Colonic mucosa (tissue), 4 donors: ENCODE data around the gene N4BP2. TPM values are rescaled to one million over a fixed set of nuclear protein-coding genes. Genes with fewer than 3 reads are reported as not detected.

Experiments
- DNase-seq: peaks from one replicate; pipeline ENCODE4 v3.0.0-alpha.2; 2020
- H3K27ac ChIP-seq: fragments of 200-600 bp; one replicate; pipeline ENCODE4 v1.8.0; 2021
- H3K27me3 ChIP-seq: fragments of 200-600 bp; one replicate; pipeline ENCODE4 v1.8.0; 2021
- H3K36me3 ChIP-seq: fragments of 200-600 bp; one replicate; pipeline ENCODE4 v1.8.0; 2021
- H3K4me1 ChIP-seq: fragments of 200-600 bp; one replicate; pipeline ENCODE4 v1.8.0; 2021; ENCODE audit warnings: mild to moderate bottlenecking
- H3K4me3 ChIP-seq: fragments of 200-600 bp; one replicate; pipeline ENCODE4 v1.8.0; 2021
- H3K9ac ChIP-seq, 2 donors: one replicate each; pipeline ENCODE4 v1.7.0; 2013; ENCODE audit warnings: control low read depth in 2 of 2, low read depth in 2 of 2, low read length in 2 of 2
- H3K9me3 ChIP-seq: fragments of 200-600 bp; one replicate; pipeline ENCODE4 v1.8.0; 2021
- CTCF ChIP-seq: fragments of 200-600 bp; IDR thresholded peaks from one replicate; pipeline ENCODE4 v1.8.0; 2022; ENCODE audit warnings: antibody characterized with exemption, mild to moderate bottlenecking
- intact Hi-C: fragments of 100-400 bp; cut with DNase I; formaldehyde crosslinking; loops from one replicate; pipeline ENCODE4 v1.14.1; 2022
- total RNA-seq, 2 donors: library from RNA; stranded (reverse); fragmentation: NEBNext Ultra II Directional in 1 of 2; extraction: Animal tissue kit (Norgen Biotek cat#: 25700) in 1 of 2; gene quantifications; one replicate each; pipeline ENCODE4 v1.2.1, GENCODE V29; 2021
- donor health status: healthy.
- donor health status: DM: no; HTN: no; CAD: no.
- donor health status: DM: no; HTN: no; CAD: no.

N4BP2 gene
- total RNA-seq, 2 donors from 2014 or later: 5.1 to 7.5 TPM

GRCh38 chr4:40157436-40157835 is 100.8 kb downstream of the N4BP2 start:
- Histone ChIP-seq H3K27ac (no peak overlapping the region), H3K9me3 (no peaks in the 10 kb centered on the region), H3K36me3 (no peaks in the 10 kb centered on the region), H3K9ac (no peak overlapping the region), H3K4me3 (no peak overlapping the region), H3K27me3 (no peaks in the 10 kb centered on the region), H3K4me1 (no peaks in the 10 kb centered on the region)
- DNase-seq: no peak
- intact Hi-C loops: no loop called here
- no peak for TF ChIP-seq CTCF

GRCh38 chr4:40160258-40160657 is 103.6 kb downstream of the N4BP2 start:
- intact Hi-C loops: no loop called here
- no peaks in the 10 kb centered on the region for H3K27me3 ChIP-seq
- TF ChIP-seq CTCF: no peak

GRCh38 chr4:40164459-40164858 is 107.8 kb downstream of the N4BP2 start:
- intact Hi-C loops: no loop called here
- H3K36me3 ChIP-seq: no peaks in the 10 kb centered on the region

More at GRCh38 chr4:40160258-40160657, 103.6 kb downstream of the N4BP2 start:
- Histone ChIP-seq H3K4me1 (no peaks in the 10 kb centered on the region), H3K27ac (no peak overlapping the region), H3K4me3 (no peak overlapping the region), H3K36me3 (no peaks in the 10 kb centered on the region), H3K9me3 (no peaks in the 10 kb centered on the region), H3K9ac (no peak overlapping the region)
- DNase-seq: no peak

GRCh38 chr4:40165916-40166315 is 109.3 kb downstream of the N4BP2 start:
- Histone ChIP-seq H3K9me3 (no peaks in the 10 kb centered on the region), H3K36me3 (no peaks in the 10 kb centered on the region), H3K27ac (no peak overlapping the region), H3K9ac (no peak overlapping the region), H3K27me3 (no peaks in the 10 kb centered on the region), H3K4me1 (no peaks in the 10 kb centered on the region), H3K4me3 (no peak overlapping the region)
- intact Hi-C loops: no loop called here
- DNase-seq: no peak
- no peak for TF ChIP-seq CTCF

More at GRCh38 chr4:40164459-40164858, 107.8 kb downstream of the N4BP2 start:
- DNase-seq: no peak
- H3K9ac ChIP-seq: no peak overlapping the region
- H3K9me3 ChIP-seq: no peaks in the 10 kb centered on the region
- H3K27ac ChIP-seq: no peak overlapping the region
- no peak for TF ChIP-seq CTCF
- H3K4me1 ChIP-seq: no peaks in the 10 kb centered on the region
- H3K27me3 ChIP-seq: no peaks in the 10 kb centered on the region
- H3K4me3 ChIP-seq: no peak overlapping the region

- no peaks in the 10 kb centered on the region for H3K4me1 ChIP-seq
- TF ChIP-seq CTCF: no peak
- intact Hi-C loops: no loop called here
- DNase-seq: no peak
- H3K4me3 ChIP-seq: no peak overlapping the region
- H3K9ac ChIP-seq: no peak overlapping the region
- no peaks in the 10 kb centered on the region for H3K36me3 ChIP-seq
- no peaks in the 10 kb centered on the region for H3K27me3 ChIP-seq
- no peaks in the 10 kb centered on the region for H3K9me3 ChIP-seq
- no peak overlapping the region for H3K27ac ChIP-seq
Measured at GRCh38 chr4:40168070-40168469, 111.4 kb downstream of the N4BP2 start.

- TF ChIP-seq CTCF: no peak
- no peaks in the 10 kb centered on the region for H3K4me1 ChIP-seq
- DNase-seq: no peak
- no peaks in the 10 kb centered on the region for H3K36me3 ChIP-seq
- H3K9me3 ChIP-seq: no peaks in the 10 kb centered on the region
- no peak overlapping the region for H3K9ac ChIP-seq
- intact Hi-C loops: no loop called here
- H3K4me3 ChIP-seq: no peak overlapping the region
- H3K27ac ChIP-seq: no peak overlapping the region
- no peaks in the 10 kb centered on the region for H3K27me3 ChIP-seq
Measured at GRCh38 chr4:40170588-40170987, 113.9 kb downstream of the N4BP2 start.
